GM19240 (cell line): Measurements from ENCODE around the gene RASGEF1C.

Experiments
- DNase-seq: peaks from one replicate; pipeline ENCODE4 v3.0.0; 2011; ENCODE audit warnings: low spot score; ENCODE audit not compliant: insufficient read length

RASGEF1C gene

GRCh38 chr5:180180421-180180820 is 28.6 kb downstream of the RASGEF1C start:
- no peak for DNase-seq

DNA sequence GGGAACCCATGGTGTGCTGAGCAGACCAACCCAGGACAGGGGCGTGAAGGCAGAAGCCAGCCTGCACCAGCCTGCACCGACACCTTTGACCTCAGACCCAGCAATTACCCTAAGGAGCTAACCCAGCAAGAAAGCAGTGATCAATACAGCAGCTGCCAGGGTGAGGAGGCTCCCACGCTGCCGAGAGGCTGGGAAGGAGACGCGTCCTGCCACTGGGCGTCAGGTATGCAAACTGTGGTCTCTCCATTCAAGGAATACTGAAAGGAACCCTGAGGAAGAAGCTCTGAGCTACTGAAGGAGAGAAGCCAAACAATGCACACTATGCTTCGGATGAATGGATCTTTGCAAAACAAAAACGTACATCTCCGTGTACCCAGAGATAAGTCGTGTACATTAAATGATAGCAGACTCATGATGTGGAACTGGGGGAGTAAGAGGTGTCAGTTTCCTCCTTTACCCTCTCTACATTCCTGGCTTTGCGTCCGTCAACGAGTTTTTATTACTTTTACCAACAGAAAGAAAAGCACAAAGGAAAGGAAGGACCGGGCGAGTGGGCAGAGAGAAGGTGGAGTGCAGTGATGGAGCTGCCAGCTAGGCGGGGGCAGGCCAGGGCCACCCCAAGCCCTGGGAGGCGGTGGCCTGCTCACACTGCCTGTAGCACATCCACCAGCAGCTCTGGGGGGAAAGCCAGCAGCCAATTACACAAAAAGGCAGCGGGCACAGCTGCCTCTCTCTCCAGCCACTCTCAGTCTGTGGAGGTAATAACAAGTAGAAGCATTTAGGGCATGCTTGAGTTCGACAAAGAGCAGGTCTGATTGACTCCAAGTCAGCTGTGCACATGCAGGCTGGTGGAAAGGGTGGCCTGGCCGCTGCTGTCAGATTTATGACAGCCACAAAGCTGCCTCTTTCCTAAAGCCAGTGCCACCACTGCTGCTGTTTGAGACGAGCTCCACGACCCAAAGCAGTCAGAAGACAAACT is 29.3 kb downstream of the RASGEF1C start:
- no peak for DNase-seq

DNA sequence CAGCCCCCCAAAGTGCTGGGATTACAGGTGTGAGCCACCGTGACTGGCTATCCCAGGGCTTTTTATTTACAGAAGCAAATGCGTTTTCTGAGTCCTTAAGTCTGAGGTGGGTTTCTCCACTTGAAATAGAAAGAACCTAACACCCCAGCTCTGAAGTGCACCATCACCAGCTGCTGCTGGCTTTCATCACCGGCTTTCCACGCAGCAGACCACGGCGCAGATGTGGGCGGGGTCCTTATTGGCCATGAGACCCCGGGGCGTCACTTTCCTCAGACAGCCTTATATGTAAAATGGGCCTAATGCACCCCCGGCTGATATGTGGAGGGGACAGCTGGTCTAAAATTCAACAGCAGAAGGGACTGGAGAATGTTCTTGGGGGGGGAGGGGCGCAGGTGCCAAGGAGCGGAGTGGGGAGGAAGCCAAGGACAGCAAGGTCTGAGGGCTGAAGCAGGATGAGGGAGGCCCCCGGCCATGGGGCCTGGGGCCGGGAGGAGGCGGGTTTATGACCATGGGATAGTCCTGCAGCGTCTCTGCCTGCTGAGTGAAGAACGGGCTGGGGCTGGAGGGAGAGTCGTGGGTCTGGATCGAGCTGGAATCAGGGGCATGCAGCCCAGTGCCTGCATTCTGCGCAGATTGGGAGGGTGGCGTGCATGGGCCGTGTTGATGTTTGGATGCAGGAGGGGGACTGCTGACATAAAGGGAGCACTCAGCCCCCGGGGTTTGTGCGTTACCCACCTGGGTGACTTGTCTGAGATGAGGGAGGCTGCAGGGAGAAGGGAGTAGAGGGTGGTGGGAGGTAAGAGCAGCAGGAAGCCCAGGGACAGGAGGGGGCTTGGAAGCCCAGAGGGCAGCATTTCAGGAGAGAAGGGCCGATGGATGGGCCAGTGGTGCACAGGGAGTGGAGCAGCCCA is 30.2 kb downstream of the RASGEF1C start:
- no peak for DNase-seq

DNA sequence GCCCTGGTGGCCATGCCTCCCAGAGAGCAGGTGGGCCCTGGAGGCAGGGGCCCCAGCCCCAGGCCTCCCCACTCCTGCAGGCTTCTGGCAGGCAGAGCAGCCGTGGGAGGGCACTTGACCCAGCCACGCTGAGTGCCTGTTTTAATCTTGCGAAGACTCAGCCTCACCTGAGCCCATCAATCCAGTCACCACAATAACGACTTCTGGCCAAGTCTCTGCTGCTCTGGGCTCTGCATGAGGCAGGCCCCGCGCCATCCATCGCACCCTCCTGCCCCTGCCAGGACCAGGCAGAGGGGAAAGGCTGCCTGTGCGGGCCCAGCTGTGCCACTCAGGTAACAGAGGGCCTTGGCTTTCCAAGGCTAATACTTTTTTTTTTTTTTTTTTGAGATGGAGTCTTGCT is 32.8 kb downstream of the RASGEF1C start:
- DNase-seq, result no peak

- no peak for DNase-seq
Observed at GRCh38 chr5:180175015-180175431, 34.0 kb downstream of the RASGEF1C start.

DNA sequence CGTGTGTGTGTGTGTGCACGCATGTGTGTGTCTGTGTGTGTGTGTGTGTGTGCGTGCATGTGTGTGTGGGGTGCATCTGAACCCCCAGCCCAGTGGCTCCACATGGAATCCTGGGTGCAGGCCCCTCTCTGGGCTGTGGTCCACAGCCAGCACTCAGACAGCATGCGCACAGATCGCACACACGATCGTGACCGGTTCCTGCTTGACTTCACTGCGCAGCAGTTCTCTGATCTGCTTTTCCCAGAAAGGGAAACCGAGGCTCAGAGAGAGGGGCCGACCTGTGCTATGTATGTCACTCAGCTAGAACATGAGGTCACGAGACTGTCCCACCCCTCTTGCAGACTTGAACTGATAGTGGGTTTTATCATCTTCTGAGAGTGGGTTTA is 34.4 kb downstream of the RASGEF1C start:
- DNase-seq, result no peak

DNA sequence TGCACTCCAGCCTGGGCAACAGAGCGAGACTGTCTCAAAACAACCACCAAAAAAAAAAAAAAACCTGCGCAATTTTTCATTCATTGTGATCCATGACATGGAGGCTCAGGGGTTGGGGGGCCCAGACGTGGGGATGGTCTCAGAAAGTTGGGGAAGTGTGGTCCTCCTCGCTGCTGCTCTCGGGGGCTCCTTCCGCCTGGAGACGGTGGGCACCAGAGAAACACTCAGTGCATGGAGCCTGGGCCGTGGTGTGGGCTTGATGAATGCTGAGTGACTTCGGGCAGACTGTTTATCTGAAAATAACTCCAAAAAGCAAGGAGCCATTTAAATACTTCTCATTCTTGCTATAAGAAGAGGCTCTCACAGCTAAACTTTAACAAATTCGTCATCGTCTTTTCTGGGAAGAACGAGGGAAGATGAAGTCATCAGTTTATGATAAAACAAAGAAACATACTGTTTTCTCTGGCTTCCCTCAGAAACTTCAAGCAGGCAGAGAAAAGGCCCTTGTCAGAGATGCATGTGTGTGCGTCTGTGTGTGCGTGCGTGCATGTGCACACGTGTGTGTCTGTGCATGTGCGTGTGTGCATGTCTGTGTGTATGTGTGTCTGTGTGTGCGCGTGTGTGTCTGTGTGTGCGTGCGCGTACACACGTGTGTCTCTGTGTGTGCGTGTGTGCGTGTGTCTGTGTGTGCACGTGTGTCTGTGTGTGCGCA is 35.0 kb downstream of the RASGEF1C start:
- no peak for DNase-seq

DNA sequence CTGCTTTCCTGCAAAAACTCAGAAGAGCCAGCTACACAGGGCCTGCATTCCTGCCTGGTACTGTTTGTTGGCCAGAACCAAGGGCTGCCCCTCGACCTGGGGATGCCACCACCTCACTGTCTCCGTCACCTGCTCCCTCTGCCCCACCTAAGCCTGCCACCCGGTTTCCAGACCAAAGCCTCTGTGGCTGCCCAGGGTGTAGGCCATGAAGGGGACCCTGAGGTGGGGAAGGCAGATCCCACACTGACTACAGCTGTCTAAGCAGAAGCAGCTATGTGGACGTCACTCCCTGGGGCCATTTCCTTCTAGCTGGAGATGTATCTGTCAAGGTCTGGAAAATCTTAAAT is 35.8 kb downstream of the RASGEF1C start:
- DNase-seq, result no peak

- DNase-seq, result no peak
Observed at GRCh38 chr5:180172447-180173197, 36.4 kb downstream of the RASGEF1C start.

DNA sequence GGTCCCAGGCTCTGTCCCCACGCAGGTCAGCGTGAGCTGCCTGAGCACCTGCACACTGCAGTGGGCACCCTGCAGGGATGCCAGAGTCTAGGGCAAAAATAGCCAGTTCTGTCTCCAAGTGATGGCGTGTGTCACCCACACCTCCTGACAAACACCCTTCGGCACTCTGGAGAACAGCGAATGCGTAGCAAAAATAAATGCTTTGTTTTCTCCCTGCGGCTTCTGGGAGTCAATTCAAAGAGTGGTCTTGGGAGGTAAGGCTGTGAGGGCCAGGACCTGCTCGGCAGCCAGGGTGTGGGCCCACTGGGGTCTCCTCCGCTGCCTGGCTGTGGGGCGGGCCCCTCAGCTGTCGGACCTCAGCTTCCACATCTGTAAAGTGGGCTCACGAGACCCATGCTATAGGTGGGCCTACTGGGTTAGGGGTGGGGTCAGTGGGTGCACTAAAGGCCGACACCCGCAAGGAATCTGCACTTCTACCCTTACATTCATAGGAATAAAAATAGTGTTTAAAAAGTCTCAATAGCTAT is 37.4 kb downstream of the RASGEF1C start:
- no peak for DNase-seq

GRCh38 chr5:180170810-180171567 is 38.0 kb downstream of the RASGEF1C start:
- DNase-seq, result no peak

DNA sequence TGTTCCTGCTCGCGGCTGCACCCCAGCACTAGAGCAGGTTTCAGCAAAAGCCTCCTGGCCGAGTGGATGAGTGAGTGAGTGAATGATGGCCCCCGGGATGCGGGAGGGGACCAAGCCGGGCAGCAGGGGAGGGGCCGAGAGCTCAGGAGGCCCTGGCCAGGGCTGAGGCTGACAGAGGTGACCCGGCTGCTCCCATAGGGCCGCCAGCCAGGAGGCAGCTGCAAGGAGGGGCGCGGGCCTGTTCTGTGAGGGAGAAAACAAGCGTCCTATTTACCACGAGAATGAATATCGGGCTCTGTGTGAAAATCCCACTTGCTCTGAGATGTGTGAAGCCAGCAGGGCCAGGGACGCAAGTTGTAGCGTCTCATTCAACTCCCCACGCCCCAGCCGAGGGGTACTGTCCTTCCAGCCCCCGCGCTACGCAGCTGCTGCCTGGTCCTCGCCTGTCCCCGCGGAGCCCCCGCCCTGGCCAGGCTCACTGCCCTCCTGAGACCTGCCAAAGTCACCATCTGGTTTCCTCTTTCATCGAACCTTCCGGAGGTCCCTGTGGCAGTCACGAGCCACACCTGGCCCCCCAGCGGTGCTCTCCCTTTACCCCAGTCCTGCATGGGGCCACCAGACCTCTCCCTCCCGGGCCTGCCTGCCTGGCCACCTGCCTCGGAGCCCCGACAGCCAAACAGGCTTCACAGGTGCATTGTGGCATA is 38.8 kb downstream of the RASGEF1C start:
- no peak for DNase-seq

GRCh38 chr5:180169248-180170105 is 39.5 kb downstream of the RASGEF1C start:
- DNase-seq, result no peak

GRCh38 chr5:180168758-180169157 is 40.3 kb downstream of the RASGEF1C start:
- DNase-seq, result no peak

GRCh38 chr5:180166176-180166575 is 42.8 kb downstream of the RASGEF1C start:
- no peak for DNase-seq

DNA sequence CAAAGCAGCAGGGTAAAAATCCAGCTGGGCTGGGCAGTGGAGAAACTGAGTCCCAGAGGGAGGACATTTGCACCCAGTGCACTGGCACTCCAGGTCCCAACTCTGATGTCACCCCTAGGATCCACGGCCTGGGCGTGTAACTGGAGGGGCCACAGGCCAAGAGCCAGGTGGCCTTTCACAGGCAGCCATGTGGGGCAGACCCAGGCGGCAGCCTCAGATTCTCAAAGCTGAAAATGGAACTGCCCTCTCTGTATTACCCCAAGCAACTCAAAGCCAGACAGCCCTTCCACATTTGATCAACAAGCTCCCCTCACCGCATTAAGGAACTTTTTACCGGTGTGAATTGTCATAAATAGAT is 46.7 kb downstream of the RASGEF1C start:
- no peak for DNase-seq

DNA sequence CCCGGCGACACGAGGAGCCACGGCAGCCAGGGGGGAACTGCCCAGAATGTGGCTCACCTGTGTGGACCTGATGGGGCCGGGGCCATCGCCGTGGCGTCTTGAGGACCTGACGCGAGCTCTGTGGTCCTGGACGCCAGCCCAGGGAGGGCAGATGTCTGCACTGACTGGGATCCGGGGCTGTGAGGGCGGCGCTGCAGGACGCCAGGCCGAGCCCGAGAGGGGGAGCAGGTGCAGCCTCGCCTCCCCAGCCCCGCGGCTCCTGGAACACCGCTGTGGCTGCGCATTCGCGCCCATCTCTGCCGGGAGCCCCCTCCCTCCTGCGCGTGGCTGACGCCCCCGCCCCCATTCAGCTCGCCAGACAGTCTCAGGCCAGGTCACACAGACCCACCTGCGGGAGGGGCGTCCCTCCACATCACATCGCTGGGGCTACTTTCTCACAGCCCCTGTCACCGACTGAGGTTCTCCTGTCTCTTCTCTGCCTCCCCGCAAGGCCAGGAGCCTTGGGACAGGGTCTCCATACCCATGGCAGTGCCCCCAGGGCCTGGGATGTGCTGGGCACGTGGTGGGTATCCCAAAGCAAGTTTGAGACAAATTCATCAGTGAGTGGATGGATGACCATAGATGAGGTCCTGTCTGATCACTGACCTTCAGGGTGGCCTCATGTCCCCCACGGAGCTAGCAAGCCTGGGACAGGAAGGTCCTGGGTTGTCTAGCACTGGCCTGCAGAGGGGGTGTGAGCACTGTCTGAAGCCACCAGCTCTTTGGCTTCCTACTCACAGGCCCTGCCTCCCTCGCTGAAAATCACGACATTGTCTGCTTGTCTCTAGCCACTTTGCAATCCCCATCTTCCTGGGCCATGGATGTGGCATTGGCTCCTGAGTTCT is 47.3 kb downstream of the RASGEF1C start:
- no peak for DNase-seq
